Panc1 (cell line): ENCODE data around the gene SLC8B1.

Source experiments
- SIN3A ChIP-seq: IDR thresholded peaks from 2 replicates; pipeline ENCODE4 v1.6.1; 2012; ENCODE audit warnings: low read depth, mild to moderate bottlenecking, low read length, moderate library complexity, borderline replicate concordance; ENCODE audit not compliant: insufficient read depth
- TF ChIP-seq, protein P1 (sequence below): fragments of 450-650 bp; IDR thresholded peaks from 2 replicates; pipeline ENCODE4 v1.5.1; 2017; ENCODE audit warnings: mild to moderate bottlenecking

DNA sequence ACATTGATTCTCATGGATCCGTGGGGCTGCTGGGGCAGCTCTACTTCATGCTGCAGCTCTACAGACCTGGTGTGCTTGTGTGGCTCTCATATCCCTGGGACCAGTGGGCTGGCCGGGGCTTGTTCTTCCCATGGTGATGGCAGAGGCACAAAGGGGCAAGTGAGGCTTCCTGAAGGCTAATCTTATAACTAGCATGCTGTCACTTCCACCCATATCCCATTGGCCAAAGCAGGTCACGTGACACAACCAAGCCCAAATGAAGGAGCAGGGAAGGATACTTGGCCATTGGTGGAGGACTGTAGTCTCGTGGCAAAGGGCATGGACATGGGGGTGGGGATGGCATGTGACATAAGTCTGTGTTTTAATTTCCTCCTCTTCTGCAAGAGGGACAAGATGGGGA is 33.4 kb upstream of the SLC8B1 start:
- TF ChIP-seq, protein P1, sequence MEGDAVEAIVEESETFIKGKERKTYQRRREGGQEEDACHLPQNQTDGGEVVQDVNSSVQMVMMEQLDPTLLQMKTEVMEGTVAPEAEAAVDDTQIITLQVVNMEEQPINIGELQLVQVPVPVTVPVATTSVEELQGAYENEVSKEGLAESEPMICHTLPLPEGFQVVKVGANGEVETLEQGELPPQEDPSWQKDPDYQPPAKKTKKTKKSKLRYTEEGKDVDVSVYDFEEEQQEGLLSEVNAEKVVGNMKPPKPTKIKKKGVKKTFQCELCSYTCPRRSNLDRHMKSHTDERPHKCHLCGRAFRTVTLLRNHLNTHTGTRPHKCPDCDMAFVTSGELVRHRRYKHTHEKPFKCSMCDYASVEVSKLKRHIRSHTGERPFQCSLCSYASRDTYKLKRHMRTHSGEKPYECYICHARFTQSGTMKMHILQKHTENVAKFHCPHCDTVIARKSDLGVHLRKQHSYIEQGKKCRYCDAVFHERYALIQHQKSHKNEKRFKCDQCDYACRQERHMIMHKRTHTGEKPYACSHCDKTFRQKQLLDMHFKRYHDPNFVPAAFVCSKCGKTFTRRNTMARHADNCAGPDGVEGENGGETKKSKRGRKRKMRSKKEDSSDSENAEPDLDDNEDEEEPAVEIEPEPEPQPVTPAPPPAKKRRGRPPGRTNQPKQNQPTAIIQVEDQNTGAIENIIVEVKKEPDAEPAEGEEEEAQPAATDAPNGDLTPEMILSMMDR: no peak
- no peak for TF ChIP-seq SIN3A
